ENCODE measurements around the gene PLA2G4C.

The PLA2G4C gene

GRCh38 chr19:48061401-48062344 lies 48.9 kb downstream of the PLA2G4C start:
- no peak for DNase-seq

GRCh38 chr19:48060381-48060780 lies 50.2 kb downstream of the PLA2G4C start:
- Histone ChIP-seq H3K9me3 (ENCODE audit: insufficient read depth, low read length, severe bottlenecking) (no peaks in the 10 kb centered on the region), H3K36me3 (ENCODE audit: insufficient read depth, low read length) (no peaks in the 10 kb centered on the region), H3K4me1 (ENCODE audit: insufficient read depth, low read length) (no peaks in the 10 kb centered on the region), H3K4me3 (ENCODE audit: low read depth in 1 of 2, low read length in 2 of 2) (no peak overlapping the region), H4K20me1 (ENCODE audit: insufficient read depth, low read length) (no peaks in the 10 kb centered on the region), H3K4me2 (ENCODE audit: insufficient read depth, low read length) (no peak overlapping the region), H3K9ac (ENCODE audit: low read depth, low read length) (no peak overlapping the region), H3K79me2 (ENCODE audit: insufficient read depth, low read length) (no peaks in the 10 kb centered on the region), H3K27ac (ENCODE audit: low read length) (no peak overlapping the region), H2AFZ (ENCODE audit: low read depth, low read length) (no peak overlapping the region), H3K27me3 (ENCODE audit: insufficient read depth, low read length, poor library complexity) (no peaks in the 10 kb centered on the region)
- ATAC-seq (ENCODE audit: insufficient read depth, low read depth) (no peak), DNase-seq (no peak)
- TF ChIP-seq EZH2 (IDR thresholded peaks at IDR 0.05; ENCODE audit: borderline replicate concordance, low read depth, low read length, severe bottlenecking) (no peak), CTCF (IDR thresholded peaks at IDR 0.05; ENCODE audit: borderline replicate concordance, extremely low read depth, low read length, poor library complexity, severe bottlenecking) (no peak)

More at GRCh38 chr19:48061401-48062344, 48.9 kb downstream of the PLA2G4C start:
- H3K9me3 ChIP-seq (ENCODE audit: insufficient read depth, low read length, severe bottlenecking): no peaks in the 10 kb centered on the region
- no peaks in the 10 kb centered on the region for H4K20me1 ChIP-seq (ENCODE audit: insufficient read depth, low read length)
- H3K4me2 ChIP-seq (ENCODE audit: insufficient read depth, low read length): no peak overlapping the region
- no peaks in the 10 kb centered on the region for H3K27me3 ChIP-seq (ENCODE audit: insufficient read depth, low read length, poor library complexity)
- ATAC-seq (ENCODE audit: insufficient read depth, low read depth): no peak
- H3K79me2 ChIP-seq (ENCODE audit: insufficient read depth, low read length): no peaks in the 10 kb centered on the region
- TF ChIP-seq CTCF (IDR thresholded peaks at IDR 0.05; ENCODE audit: borderline replicate concordance, extremely low read depth, low read length, poor library complexity, severe bottlenecking) (no peak), EZH2 (IDR thresholded peaks at IDR 0.05; ENCODE audit: borderline replicate concordance, low read depth, low read length, severe bottlenecking) (no peak)
- H3K4me1 ChIP-seq (ENCODE audit: insufficient read depth, low read length): no peaks in the 10 kb centered on the region
- no peaks in the 10 kb centered on the region for H3K36me3 ChIP-seq (ENCODE audit: insufficient read depth, low read length)
- H2AFZ ChIP-seq (ENCODE audit: low read depth, low read length): no peak overlapping the region
- no peak overlapping the region for H3K27ac ChIP-seq (ENCODE audit: low read length)
- H3K9ac ChIP-seq (ENCODE audit: low read depth, low read length): no peak overlapping the region
- no peak overlapping the region for H3K4me3 ChIP-seq (ENCODE audit: low read depth in 1 of 2, low read length in 2 of 2)

DNA sequence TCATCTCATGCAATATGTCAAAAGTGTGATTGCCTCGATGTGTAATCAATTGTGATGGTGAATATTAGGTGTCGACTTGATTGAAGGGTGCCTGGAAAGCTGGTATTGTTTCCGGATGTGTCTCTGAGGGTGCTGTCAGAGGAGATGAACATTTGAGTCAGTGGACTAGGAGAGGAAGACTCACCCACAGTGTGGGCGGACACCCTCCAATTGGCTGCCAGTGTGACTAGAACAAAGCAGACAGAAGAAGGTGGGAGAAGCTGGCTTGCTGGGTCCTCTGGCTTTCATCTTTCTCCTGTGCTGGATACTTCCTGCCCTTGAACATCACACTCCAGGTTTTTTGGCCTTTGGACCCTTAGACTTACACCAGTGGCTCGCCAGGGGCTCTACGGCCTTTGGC lies 51.3 kb downstream of the PLA2G4C start:
- DNase-seq (no peak), ATAC-seq (ENCODE audit: insufficient read depth, low read depth) (no peak)
- no peaks in the 10 kb centered on the region for H4K20me1 ChIP-seq (ENCODE audit: insufficient read depth, low read length)
- no peaks in the 10 kb centered on the region for H3K36me3 ChIP-seq (ENCODE audit: insufficient read depth, low read length)
- no peak overlapping the region for H3K4me3 ChIP-seq (ENCODE audit: low read depth in 1 of 2, low read length in 2 of 2)
- H3K4me1 ChIP-seq (ENCODE audit: insufficient read depth, low read length): no peaks in the 10 kb centered on the region
- no peak overlapping the region for H3K4me2 ChIP-seq (ENCODE audit: insufficient read depth, low read length)
- no peaks in the 10 kb centered on the region for H3K27me3 ChIP-seq (ENCODE audit: insufficient read depth, low read length, poor library complexity)
- H3K9ac ChIP-seq (ENCODE audit: low read depth, low read length): no peak overlapping the region
- H3K9me3 ChIP-seq (ENCODE audit: insufficient read depth, low read length, severe bottlenecking): no peaks in the 10 kb centered on the region
- TF ChIP-seq CTCF (IDR thresholded peaks at IDR 0.05; ENCODE audit: borderline replicate concordance, extremely low read depth, low read length, poor library complexity, severe bottlenecking): no peak
- TF ChIP-seq EZH2 (IDR thresholded peaks at IDR 0.05; ENCODE audit: borderline replicate concordance, low read depth, low read length, severe bottlenecking): no peak
- no peaks in the 10 kb centered on the region for H3K79me2 ChIP-seq (ENCODE audit: insufficient read depth, low read length)
- H3K27ac ChIP-seq (ENCODE audit: low read length): no peak overlapping the region
- no peak overlapping the region for H2AFZ ChIP-seq (ENCODE audit: low read depth, low read length)
